GM19043 (cell line): ENCODE results near the gene MATR3.
"Not testable (repeated sequence)": the region's sequence is repeated elsewhere in the genome, so short reads cannot be mapped to it uniquely, and the experiment has no call there.

Experiments
- ATAC-seq: cut with Tn5 transposase; IDR thresholded peaks from one replicate; pipeline ENCODE4 v1.9.1; 2021; ENCODE audit warnings: low read depth; ENCODE audit not compliant: unreplicated experiment

Gene MATR3

DNA sequence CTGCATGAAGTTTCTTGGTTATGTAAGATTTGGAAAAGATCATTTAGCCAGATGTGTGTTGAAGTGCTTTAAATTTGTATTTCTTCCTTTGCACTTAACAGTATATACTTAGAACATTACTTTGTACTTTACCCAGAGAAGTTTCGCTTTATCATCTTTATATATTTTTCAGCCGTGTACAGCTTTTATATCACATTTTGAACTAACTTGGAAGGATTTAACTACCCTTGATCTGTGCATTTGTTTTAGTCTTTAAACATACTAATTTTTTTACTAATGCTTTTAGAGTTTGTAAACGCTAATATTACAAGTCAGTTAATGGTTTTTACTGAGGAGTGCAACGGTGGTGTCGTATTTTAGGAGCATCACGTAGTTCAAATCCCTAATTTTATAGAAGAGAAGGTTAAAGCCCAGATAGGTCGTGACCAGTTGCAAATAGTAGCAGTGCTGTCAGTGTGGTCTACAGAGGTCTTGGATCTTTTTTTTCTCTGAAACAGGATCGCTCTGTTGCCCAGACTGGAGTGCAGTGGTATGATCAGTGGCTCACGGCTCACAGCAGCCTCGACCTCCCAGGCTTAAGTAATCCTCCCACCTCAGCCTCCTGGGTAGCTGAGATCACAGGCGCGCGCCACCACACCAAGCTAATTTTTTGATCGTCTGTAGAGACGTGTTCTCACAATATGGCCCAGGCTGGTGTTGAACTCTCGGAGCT lies 2.0 kb downstream of the MATR3 start:
- no peak for ATAC-seq

DNA sequence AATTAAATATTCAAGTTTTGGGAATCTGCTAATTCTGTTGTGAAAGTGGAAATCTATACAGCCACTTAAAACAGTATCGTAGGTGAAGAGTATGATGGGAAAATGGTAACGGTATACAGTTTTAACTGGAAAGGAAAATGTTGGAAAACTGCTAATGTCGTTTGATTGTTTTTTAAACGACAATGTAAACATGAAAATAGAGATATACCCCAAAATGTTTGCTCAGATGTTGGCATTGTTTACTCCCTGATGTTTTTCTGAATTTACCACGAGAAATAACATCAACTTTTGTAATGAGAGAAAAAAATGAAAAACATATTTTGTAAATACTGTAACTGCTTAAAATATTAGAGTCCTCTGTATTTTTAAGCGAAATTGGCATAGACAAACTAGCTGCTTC lies 2.7 kb downstream of the MATR3 start:
- no peak for ATAC-seq

DNA sequence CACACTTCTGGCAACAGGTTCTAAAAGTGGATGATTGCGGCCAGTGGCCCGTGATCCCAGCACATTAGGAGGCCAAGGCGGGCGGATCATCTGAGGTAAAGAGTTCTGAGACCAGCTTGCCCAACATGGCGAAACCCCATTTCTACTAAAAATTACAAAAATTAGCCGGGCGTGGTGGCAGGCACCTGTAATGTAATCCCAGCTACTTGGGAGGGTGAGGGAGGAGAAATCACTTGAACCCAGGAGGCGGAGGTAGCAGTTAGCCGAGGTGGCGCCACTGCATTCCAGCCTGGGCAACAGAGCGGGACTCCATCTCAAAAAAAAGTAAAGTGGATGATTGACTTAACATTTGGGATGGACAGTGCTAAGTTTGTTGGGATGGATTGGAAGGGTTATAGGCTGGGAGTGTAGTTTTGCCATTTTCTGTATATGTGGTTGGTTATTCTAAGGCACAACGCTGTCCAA lies 3.4 kb downstream of the MATR3 start:
- ATAC-seq: no peak

DNA sequence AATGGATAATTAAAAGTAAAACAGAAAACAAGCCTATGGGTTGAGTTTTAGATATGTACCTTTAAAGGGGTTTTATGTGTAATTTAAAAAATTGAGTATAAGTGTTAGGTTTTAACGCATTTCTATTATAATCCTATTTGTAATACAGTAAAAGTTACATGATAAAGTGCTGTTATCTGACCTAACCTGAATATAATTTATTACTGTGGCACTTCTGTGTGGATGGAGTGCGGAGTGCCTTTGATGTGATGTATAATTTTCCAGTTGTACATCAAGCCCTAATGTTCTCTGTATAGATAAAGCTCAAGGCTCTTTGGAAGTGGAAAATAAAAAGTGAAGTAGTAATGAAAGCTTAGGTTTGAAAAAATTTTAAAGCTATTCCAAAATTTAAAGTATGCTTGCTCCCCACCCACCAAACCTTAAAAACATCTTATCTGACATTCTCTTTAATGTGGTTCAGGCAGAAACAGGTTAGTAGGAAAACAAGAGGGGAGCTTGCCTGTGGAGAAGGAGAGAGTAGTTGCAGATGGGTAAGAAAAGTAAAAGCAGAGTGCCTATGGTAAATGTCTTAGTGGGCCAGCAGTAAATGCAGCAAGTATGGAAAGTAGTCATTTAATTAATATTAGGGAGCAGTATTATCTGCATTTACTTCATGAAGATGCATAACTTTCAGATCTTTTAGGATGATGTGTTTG lies 4.0 kb downstream of the MATR3 start:
- ATAC-seq: no peak

DNA sequence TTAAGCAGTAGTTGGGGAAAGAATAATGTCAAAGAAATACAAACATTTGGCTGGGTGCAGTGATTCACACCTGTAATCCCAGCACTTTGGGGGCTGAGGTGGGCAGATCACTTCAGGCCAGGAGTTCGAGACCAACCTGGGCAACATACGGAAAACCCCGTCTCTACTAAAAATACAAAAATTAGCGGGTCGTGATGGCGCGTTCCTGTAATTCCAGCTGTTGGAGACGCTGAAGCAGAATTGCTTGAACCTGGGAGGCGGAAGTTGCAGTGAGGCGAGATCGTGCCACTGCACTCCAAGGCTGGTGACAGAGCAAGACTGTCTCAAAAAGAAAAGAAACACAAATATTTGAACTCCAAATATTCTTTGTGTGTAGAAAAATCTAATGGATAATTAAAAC lies 4.7 kb downstream of the MATR3 start:
- ATAC-seq: no peak

DNA sequence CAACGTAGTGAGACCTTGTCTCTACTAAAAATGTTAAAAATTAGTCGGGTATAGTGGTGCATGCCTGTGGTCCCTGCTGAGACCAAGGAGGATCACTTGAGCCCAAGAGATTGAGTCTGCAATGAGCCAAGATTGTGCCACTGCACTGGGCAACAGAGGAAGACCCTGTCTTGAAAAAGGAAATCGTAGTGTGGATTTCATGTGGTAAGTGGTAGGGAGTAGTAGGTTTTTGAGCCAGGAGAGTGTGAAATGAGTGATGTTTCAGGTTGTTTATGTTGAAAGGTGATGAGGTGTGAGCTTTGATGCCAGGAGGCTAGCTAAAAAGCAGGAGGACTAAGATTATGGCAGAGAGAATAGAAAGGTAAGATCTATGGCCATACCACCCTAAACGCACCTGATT lies 5.9 kb downstream of the MATR3 start:
- no peak for ATAC-seq

DNA sequence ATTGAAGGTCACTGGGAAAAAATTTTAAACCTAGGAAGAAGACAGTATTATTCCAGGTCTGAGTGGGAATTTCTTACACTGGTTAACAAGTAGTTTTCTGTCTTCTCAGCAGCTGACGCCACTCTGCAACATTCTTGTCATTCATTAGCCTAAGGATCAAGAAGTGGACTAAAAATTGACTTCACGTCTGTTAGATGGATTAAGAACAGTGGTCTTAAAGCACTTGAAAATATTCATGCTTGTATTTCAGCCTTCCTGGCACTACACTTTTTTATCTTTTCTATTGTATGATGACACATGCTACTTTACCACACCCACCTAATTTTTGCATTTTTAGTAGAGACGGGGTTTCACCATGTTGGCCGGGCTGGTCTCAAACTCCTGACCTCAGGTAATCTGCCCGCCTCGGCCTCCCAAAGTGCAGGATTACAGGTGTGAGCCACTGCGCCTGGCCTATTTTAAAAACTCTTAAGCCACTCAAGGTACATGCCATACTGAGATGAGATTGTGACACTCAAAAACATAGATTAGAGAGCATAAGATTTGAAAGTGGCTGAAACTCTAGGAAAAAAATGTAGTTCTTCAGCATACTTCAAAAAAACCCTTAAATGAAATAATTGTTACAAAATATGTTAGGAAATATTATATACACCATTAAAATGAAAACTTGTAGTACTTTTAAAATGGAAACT lies 8.4 kb downstream of the MATR3 start:
- ATAC-seq: no peak

DNA sequence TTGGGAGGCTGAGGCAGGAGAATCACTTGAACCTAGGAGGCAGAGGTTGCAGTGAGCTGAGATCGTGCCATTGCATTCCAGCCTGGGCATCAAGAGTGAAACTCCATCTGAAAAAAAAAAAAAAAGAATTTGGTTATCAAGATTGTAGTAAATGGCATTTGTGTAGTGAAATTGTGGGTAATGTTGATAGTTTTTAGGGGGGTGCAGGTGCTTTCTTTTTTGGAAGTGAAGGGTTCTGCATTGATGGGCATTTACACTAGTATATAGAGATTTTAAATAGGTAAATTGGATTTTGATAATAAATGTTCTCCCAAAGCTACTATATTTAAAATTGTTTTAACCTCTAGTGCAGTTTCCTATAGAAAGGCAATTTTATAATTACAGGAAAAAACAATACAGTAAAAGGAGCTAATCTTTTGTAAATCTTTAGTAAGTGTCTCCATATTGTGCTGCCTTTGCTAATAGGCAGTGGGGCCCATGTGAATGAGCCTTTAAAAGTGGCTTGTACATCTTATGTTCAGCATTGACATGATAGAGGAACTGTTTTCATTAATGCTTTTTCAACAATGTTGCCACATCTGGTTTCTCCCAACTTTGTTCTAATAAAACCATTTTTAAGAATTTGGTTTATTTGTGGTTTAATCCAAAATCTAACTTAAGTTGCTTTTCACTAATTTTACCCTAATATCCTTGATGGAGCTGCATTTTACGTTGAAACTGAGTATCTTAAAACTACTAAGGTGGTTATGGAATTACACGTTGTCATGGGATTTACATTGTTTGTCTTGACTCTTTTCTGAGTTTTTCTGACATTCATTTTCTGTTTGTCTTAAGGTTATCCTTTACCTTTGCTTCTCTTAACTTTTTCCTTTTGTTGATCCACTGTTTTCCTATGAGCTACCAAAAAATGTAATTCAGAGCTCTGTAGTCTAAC lies 11.1 kb downstream of the MATR3 start:
- ATAC-seq: no peak

DNA sequence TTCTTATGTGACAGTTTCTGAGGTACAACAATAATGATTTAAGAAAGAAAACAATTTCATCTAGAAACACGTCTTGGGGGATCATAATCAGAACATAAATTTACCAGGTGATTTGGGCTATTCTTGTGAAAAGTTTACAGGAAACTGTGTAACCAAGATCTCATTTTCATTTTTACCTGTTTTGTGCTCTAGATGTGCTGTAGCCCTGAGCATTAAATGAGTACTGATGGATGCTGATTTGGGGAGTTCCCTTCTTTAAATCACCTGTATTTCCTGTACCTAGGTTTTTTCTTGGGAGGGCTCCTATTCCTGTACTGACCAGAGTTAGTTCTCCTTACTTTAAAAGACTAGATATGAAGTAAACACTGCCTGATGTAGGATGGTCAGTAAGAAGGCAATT lies 12.7 kb downstream of the MATR3 start:
- no peak for ATAC-seq

DNA sequence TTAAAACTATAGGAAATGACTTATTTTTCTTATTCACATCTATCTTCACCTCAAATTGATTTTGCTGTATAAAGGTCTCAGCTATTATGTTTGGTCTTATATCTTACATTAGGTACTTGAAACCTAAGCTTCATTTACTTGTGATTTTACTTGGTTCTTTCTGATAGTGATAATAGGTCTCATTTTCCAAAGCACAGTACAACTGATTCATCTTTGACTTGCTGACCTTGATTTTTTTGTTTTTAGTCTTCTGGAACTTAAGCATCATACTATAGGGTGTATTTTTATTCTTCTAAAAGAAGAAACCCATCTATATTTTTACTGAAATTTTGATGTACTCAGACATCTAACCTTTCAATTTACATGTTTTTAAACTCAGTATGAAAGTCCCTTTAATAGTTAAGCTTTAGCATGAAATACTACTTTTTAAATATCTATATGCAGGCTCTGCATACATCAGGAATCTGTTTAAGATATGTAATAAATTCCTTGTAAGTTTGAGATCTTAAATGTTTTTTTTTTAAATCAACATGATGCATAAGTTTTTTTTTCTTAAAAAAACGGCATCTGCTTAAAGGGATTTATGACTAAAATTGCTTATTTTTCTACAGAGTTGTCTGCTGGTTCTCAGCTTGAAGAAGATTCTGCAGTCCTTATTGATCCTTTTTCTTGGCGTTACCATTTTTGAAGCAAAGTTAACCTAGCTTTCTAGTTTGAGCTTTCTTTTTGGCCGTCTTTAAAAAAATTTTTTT lies 13.3 kb downstream of the MATR3 start:
- no peak for ATAC-seq

DNA sequence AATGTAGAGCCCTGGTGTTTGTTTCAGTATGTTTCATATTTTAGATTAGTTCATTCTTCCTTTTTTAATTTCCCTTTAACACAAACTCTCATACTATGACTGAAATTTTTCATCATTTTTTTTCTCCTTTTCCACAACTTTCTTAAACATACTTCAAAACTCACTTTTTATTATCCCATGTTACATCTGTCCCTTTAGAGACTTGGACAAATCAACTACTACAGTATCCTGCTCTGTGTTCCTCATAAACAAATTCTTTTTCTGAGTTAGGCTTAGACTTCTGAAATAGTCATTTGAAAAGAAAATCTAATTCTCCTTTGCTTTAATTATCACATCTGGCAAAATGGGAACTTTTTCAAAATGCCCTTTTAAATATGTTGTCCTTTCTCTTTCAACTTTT lies 15.3 kb downstream of the MATR3 start:
- ATAC-seq: no peak

DNA sequence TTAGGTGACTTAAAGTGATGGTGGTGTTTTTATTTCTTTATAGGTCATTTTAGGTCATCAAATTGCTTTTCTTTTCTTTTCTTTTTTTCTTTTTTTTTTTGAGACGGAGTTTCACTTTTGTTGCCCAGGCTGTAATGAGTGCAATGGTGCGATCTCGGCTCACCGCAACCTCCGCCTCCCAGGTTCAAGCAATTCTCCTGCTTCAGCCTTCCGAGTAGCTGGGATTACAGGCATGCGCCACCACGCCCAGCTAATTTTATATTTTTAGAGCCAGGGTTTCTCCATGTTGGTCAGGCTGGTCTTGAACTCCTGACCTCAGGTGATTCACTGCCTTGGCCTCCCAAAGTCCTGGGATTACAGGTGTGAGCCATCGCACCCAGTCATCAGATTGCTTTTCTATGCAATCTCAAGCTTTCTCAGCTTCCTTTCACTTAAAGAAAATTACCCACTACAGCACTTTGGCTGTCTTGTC lies 17.2 kb downstream of the MATR3 start:
- not testable (repeated sequence) for ATAC-seq

DNA sequence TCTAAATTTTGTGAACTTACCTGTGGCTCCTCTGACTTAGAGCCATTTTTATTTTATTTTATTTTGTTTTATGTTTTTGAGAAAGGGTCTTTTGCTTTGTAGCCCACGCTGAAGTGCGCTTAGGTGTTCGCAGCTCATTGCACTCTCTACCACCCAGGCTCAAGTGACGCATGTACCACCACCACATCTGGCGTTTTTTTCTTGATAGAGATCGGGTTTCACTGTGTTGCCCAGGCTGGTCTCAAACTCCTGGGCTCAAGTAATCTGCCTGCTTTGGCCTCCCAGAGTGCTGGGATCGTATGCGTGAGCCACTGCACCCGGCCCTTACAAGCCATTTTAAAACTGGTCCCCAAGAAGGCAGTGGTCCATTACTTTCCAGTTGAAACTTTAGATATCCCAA lies 18.5 kb downstream of the MATR3 start:
- ATAC-seq: no peak

DNA sequence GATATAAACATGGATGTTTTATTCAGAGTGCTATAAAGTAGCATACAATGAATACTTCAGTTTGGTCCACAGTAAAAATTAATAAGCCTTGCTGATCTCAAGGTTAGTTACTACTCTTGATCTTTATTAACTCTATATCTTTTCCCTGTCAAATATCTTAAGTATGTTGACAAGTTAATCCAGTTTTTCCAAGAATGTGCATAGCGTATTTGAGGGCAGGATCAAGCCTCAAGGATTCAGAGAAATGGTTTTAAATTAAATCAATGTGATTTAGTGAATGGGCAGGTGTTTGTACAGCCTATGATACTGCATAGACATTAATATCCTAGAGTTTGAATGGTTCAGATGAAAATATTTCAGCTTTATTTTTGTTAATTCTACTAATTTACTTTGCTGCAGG lies 20.7 kb downstream of the MATR3 start:
- ATAC-seq: no peak

DNA sequence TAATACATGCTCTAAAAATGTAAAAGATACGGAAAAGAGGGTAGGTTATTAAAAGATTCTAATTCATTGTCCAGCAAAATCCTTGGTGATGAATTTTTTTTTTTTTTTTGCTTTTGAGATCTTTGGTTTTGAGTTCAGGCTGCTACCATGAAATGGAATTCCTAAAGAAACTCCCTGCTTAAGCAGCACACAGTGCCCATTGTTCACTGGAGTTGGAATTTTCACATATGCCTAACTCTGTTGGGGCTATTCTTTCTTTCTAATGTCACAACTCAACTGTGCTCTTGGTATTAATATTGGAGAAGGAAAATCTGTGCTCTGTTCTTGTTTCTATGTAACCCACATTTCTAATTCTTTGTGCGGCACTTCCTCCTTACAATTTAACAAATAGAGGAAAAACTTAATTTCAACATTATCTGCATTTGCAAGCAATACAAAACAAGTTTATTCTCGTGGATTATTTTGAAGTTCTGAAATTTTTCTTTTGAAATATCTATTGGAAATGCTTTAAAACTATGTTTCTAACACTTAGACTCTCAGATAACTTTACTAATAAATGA lies 21.6 kb downstream of the MATR3 start:
- ATAC-seq: no peak

DNA sequence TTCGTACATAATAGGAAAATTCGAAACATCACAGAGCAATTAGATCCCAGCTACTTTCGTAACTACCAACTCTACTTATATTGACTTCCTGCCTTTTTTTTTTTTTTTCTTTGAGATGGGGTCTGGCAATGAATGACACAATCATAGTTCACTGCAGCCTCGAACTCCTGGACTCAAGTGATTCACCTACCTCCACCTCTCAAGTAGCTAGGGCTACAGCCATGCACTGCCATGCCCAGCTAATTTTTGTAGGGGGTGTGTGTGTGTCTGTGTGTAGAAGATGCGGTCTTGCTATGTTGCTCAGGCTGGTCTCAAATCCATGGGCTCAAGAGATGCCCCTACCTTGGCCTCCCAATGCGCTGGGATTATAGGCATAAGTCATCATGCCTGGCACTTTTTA lies 42.3 kb downstream of the MATR3 start:
- no peak for ATAC-seq

DNA sequence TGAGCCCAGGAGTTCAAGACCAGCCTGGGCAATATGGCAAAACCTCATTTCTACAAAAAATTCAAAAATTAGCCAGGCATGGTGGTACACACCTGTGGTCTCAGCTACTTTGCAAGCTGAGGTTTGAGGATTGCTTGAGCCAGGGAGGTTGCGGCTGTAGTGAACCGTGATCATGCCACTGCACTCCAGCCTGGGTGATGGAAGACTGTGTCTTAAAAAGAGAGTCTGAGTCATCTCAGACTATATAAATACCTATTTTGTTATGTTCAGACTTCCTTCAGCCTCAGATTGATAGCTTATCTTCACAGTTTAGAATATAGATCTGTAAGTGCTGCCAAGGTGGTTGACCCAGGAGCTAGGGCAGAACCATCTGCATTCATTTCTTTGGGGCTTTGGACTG lies 46.5 kb downstream of the MATR3 start:
- no peak for ATAC-seq

DNA sequence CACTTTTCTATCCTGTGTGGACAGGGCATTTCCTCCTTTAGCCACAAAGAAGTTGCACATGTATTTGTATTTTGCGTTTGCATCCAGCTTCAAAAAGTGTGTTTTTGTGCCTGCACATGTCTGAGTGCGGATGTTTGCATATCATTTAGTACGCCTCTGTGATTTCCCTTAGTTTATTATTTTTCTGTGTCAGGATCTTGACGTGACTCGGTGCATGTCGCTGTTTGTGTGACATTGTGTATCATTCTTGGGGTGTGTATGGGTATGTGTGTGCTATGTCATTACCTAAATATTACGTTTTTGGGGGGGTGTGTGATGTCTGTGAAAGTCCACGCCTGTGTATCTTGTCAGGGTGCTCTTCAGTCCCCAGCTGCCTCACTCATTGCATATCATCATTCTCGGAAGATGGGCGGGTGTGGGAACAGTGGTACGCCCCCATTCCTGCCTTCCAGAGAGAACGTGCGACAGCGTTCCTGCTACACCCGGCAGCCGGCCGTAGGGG lies 47.7 kb downstream of the MATR3 start:
- ATAC-seq: no peak

DNA sequence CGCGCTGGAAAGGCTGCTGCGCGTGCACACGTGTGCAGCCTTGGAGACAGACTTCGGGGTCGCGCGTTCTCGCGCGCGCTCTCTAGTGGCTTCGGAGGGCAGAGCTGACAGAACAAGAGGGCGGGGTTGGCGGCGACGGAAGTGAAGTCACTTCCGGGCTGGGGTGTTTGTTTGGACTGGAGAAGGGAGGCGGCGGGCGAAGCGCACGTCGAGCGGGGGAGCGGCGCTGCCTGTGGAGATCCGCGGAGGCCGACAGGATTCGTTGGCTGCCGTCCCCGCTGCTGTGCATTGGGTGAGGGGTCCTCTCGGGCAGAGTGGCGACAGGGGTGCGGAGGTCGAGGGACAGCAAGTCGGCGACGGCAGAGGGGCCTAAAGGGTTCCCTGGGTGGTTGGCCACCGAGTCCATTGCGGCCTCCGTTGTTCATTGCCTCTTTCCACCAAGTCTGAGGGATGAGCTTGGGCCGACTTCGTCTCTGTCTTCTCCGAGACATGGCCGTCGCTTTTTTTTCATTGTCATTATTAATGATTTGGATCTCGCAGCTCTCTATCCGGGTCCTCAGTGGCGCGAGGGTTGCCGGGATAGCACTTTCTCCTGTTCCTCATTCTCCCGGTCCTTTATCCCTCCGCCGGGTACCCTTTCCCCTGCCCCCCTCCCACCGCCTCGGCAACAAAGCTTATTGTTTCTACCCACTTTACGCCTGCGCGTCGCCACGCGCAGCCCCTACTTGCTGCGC lies 48.3 kb downstream of the MATR3 start, which contains the start of gene PAIP2:
Gene PAIP2 (plus strand): TSS at position 166 of the 734 bp plus-strand sequence. CDS start 21,931 bp downstream, outside the sequence.
- peak; percentile 89 for ATAC-seq
